Cardiac fibroblast (primary cell): ENCODE results near the gene AP2A2.

Experiments used
- DNase-seq, 2 donors: peaks; one replicate each; pipeline versions ENCODE4 v3.0.0 to v3.0.0-alpha.2; 2010; ENCODE audit warnings: low read depth in 2 of 2
- H3K4me3 ChIP-seq, 2 donors: replicated peaks in 1 of 2; 1 replicate in 1 of 2; 2 replicates in 1 of 2; pipeline ENCODE4 v1.5.1; 2011; ENCODE audit warnings: low read depth in 2 of 2, low read length in 2 of 2, mild to moderate bottlenecking in 2 of 2, moderate library complexity in 1 of 2
- TF ChIP-seq, protein P1 (sequence below): IDR thresholded peaks from one replicate; pipeline ENCODE4 v1.5.1; 2011; ENCODE audit warnings: low read depth, mild to moderate bottlenecking, low read length, inconsistent platforms

The AP2A2 gene

DNA sequence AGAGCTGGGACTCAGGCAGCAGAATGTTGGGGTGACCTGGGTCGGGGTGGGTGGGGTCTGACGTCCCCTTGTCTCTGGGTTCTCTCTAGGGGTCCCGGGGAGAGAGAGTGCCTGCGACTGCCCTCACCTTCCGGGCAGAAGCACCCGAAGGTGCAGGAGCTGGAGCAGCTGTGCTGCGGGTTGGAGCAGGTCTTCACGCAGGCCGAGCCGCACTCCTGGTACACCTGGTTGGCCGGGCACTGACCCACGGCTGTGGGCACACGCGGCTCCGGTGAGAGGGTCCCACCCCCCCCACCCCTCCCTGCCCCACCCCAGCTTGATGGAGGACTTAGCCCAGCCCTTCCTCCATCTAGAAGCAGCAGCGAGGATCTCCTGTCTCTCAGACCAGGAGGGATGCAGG is 104.4 kb downstream of the AP2A2 start:
- TF ChIP-seq, protein P1, sequence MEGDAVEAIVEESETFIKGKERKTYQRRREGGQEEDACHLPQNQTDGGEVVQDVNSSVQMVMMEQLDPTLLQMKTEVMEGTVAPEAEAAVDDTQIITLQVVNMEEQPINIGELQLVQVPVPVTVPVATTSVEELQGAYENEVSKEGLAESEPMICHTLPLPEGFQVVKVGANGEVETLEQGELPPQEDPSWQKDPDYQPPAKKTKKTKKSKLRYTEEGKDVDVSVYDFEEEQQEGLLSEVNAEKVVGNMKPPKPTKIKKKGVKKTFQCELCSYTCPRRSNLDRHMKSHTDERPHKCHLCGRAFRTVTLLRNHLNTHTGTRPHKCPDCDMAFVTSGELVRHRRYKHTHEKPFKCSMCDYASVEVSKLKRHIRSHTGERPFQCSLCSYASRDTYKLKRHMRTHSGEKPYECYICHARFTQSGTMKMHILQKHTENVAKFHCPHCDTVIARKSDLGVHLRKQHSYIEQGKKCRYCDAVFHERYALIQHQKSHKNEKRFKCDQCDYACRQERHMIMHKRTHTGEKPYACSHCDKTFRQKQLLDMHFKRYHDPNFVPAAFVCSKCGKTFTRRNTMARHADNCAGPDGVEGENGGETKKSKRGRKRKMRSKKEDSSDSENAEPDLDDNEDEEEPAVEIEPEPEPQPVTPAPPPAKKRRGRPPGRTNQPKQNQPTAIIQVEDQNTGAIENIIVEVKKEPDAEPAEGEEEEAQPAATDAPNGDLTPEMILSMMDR = no peak
- DNase-seq = no peak
- H3K4me3 ChIP-seq = no peak overlapping the region

DNA sequence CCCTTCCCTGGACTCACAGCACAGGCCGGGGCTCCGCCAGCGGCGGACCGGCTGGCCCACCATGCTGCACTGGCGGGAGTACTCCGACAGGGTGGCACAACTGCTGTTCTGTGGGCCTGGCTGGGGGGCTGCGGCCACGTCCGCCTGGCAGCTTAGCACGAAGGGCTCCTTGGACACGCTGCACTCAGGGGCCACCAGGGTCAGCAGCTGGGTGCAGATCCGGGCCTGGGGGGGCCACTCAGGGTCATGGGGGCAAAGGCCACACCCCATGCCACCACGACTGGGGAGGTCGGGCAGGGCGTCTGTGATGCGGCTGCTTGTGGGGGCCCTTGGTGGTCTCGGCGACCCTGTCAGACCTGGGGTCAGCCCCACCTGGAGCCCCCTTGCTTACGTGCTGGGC is 104.9 kb downstream of the AP2A2 start:
- no peak for DNase-seq
- H3K4me3 ChIP-seq = no peak overlapping the region
- TF ChIP-seq, protein P1 = no peak

DNA sequence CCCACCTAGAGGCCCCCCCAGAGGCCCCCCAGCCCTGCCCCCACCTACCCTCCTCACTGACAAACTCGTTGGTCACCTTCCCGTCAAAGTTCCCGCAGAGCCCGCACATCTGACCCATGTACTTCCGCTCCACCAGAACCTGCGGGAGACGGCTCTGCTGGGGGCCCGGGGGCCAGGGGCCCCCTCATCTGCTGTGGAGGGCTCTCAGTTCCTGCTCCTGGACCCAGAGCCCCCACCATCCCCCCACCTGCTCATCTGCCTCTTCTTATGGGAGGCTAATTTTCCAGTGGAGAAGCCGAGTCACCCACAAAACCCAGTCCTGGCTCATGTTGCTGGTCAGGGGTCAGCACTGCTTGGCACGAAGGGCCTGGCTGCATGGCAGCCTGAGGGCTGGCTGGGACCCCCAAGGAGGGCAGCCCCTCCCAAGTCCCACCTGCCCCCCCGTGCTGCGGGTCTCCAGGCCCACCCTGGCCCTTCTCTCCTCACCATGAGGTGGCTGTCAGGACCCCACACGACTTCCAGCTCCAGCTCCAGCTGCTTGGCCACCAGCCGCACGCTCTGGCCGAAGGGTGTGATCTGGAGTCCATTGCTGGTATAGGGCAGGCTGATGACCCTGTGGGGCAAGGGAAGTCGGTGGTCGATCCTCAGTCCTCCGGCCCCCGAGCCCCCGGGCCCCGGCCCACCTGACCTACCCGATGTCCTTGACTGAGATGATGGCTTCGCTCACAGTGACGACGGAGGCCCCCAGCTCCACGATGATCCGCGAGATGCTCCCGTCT is 105.6 kb downstream of the AP2A2 start:
- no peak overlapping the region for H3K4me3 ChIP-seq
- TF ChIP-seq, protein P1 = no peak
- no peak for DNase-seq

DNA sequence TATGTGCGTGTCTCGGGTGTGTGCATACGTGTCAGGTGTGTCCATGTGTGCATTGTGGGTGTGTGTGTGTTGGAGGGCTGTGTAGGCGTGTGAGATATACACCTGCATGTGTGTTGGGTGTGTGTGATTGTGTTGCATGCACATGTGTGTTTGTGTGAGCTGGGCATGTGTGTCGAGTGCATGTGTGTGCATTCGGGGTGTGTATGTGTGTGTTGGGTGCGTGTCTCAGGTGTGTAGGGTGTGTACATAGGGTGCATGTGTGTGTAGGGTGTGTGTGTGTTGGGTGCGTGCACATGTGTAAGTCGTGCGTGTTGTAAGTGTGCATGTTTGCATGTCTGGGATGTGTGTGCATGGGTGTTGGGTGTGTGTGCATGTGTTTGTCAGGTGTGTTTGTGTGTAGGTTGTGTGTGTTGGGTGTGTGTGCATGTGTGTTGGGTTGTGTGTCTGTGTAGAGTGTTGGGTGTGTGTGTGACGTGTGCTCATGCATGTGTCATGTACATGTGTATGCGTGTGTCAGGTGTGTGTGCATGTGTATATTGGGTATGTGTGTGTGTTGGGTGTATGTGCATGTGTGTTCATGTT is 106.7 kb downstream of the AP2A2 start:
- H3K4me3 ChIP-seq = no peak overlapping the region
- DNase-seq = no peak
- TF ChIP-seq, protein P1 = no peak

DNA sequence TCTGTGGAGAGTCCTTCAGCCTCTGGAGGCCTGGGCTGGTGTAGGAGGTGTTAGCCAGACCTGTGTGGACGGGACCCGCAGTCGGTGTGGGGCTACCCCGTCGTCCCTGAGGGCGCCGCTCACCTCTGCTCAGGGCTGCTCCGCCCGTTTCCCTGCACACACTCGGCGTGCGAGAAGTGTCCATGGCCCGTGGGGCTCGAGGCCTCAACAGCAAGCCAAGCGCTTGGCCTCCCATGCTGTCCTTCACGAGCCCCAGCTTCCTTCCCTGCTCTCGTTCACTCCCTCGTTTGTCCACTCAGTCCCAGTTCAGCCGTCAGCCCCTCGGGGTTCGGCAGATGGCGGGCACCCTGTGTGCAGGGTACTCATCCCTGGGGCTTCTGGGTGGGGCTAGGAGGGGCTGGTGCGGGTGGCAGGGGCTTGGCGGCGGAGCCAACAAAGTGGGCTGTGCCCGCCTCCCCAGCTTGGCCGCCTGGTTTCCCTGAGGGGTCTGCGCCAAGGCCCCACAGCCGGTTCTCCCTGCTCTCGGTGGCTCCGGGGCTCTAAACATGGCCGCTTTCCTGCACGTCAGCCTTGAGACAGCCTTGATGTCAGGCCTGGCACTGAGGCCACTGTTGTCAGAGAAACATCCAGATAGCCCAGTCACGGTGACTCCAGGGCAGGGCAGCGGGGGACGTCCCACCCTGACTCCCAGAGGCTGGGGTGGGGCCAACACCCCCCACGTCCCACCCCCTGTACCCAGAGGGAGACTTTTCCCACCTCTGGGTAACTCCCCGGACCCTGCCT is 107.5 kb downstream of the AP2A2 start:
- TF ChIP-seq, protein P1 = no peak
- no peak for DNase-seq
- no peak overlapping the region for H3K4me3 ChIP-seq

DNA sequence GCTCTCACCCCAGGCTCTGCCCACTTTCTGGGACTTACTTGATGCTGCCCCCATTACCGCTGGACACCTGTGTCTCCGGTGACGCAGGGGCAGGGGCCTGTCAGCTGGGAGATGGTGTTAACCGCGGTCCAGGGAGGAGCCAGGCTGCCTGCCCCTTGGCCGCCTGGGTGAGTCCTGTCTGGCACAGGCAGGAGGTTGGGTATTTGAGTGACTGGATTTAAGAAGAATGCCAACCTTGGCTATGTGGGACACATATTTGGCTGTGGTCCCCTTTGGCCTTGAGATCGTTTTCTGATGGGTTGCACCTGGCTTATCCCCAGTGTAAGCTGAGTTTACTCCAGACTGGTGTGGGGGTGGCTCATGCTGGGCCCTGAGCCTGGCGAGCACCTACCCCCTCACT is 108.3 kb downstream of the AP2A2 start:
- H3K4me3 ChIP-seq = no peak overlapping the region
- DNase-seq = no peak
- TF ChIP-seq, protein P1 = no peak
